Choroid plexus epithelial cell (primary cell): ENCODE measurements around the gene BLMH.

Source experiments
- DNase-seq: peaks from one replicate; pipeline ENCODE4 v3.0.0-alpha.2; 2010; ENCODE audit warnings: low read depth
- H3K4me3 ChIP-seq: 2 replicates; pipeline ENCODE4 v1.5.1; 2011; ENCODE audit warnings: low read depth, mild to moderate bottlenecking, control low read depth, low read length, moderate library complexity
- TF ChIP-seq, protein P1 (sequence below): conservative IDR thresholded peaks from 2 replicates; pipeline ENCODE4 v1.5.1; 2011; ENCODE audit warnings: low read depth, mild to moderate bottlenecking, control low read depth, inconsistent platforms, low read length, moderate library complexity

BLMH gene

DNA sequence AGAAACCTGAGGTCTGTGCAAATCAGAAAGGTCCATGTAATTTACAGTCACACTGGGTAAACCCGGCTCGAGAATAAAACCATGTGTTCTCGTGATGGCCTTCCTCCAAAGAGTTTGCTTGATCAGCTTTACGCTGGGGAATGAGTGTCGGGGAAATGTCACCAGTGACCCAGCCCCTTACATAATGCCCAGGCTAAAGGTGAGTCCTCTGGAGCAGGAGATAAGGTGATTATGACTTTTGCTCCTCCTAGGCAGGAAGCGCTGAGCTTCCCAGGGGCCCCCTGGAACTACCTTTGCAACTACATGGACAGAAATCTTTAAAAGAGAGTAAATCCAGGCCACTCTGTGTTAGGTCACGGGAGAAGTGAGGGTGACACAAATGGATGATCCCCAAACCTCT lies 71.9 kb downstream of the BLMH start:
- no peak for DNase-seq
- TF ChIP-seq, protein P1, sequence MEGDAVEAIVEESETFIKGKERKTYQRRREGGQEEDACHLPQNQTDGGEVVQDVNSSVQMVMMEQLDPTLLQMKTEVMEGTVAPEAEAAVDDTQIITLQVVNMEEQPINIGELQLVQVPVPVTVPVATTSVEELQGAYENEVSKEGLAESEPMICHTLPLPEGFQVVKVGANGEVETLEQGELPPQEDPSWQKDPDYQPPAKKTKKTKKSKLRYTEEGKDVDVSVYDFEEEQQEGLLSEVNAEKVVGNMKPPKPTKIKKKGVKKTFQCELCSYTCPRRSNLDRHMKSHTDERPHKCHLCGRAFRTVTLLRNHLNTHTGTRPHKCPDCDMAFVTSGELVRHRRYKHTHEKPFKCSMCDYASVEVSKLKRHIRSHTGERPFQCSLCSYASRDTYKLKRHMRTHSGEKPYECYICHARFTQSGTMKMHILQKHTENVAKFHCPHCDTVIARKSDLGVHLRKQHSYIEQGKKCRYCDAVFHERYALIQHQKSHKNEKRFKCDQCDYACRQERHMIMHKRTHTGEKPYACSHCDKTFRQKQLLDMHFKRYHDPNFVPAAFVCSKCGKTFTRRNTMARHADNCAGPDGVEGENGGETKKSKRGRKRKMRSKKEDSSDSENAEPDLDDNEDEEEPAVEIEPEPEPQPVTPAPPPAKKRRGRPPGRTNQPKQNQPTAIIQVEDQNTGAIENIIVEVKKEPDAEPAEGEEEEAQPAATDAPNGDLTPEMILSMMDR: no peak
- no peak overlapping the region for H3K4me3 ChIP-seq

DNA sequence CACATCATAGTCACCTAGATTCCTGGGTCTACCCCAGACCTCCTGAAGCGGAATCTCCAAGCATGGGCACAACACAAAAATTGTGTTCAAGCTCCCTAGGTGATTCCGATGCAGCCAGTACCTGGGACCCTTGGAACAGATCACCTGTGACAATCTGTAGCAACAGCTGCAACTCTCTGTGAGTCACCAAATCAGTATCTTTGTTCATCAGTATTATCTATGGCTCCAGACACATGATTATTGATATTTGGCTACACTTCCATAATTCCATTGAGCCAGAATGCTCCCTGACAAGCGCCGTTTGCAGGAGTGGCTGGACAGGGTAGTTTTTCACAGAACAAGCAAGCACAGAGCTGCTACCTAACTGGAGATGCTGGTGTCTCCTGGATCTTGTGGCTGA lies 72.4 kb downstream of the BLMH start:
- no peak for DNase-seq
- TF ChIP-seq, protein P1: no peak
- no peak overlapping the region for H3K4me3 ChIP-seq

DNA sequence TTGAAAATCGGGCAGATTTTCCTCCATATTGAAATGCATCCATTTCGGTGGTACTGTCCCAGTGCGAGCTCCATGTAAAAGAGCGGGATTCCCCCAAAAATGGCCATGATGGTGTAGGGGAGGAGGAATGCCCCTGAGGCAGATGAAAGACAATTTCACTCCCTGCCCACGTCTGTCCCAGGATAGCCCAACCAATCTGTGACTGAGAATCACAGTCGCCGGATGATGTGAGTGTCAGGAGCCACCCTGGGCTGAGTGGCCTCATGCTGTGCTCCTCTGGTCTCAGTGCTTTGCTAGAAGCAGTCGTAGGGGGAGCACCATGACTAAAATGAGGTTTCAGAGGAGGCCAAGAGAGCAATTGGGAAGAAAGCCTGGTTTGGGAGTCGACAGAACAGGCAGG lies 72.9 kb downstream of the BLMH start:
- TF ChIP-seq, protein P1: no peak
- no peak overlapping the region for H3K4me3 ChIP-seq
- no peak for DNase-seq

DNA sequence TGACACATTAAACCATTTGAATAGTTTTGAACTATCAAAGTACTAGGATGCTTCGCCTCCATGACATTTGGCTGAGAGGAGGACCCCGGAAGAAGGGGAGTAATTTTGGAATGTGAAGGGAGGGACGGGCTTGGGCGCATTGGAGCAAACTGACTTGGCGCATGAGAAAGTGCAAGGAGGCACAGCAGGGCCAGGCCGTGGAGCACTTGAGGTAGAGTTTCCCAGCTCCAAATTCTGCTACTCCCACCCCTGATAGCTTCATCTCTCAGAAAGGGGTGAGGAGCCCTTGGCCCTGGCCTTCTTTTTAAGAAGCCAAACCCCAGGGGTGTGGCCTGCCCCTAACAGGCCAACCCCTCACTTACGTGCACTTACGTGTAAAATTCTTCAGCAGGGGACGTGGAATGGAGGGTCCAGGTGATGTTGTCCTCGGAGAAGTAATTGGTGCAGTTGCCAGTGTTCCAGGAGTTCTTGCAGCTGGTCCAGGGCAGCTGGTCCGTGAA lies 73.9 kb downstream of the BLMH start:
- TF ChIP-seq, protein P1: no peak
- no peak overlapping the region for H3K4me3 ChIP-seq
- DNase-seq: no peak

DNA sequence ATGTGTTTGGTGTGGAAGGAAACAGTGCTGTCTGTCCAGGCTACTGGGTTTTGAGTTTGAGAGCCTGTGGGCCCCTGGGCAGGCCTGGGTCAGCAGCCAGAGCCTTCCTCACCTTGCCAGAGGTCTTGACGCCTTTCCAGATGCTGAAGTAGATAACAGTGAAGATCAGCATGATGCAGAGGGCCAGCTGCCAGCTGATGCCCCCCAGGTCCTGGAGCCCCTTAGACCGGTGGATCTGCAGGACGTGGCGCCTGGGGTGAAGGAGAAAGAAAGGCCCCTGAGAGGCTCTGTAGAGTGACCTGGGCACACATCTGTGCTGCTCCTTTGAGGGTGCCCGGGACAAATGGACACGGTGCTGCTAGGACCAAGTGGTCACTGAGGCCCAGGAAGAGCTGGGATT lies 74.7 kb downstream of the BLMH start:
- DNase-seq: no peak
- TF ChIP-seq, protein P1: no peak
- H3K4me3 ChIP-seq: no peak overlapping the region

DNA sequence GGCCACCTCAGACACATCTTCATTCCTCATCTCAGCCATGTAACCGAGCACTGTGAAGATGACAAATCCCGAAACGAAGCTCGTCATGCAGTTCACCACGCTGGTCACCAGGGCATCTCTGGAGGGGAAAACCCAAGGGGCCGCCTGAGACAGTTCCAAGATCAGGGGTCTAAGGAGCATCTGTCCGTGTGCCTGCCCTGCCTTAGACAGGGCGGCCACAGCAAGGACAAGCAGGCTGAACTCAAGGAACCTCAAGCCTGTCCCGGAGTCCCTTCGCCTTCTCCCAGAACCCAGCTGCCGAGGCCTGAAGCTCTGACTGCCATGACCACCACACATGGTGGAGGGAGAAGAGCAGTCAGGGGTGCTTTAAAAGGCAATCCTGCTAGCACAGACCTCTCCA lies 79.0 kb downstream of the BLMH start:
- TF ChIP-seq, protein P1: no peak
- no peak overlapping the region for H3K4me3 ChIP-seq
- no peak for DNase-seq

DNA sequence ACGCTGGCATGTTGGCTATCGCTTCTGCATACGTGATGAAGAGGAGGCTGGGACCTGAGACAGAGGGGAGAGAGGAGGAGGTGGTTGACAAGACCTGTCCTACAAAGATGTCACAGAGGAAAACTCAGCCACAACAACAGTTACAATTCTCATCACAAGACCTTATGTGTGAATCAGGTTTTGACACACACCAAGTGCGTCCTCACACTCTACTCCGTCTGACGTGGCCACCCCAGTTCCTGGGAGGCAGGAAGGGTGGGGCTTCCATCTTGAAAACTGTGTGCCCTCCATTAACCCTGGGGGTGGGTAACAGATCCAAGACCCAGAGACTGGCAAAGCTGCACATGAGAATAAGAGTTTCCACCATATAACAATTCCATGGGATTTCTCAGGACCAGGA lies 80.4 kb downstream of the BLMH start:
- H3K4me3 ChIP-seq: no peak overlapping the region
- DNase-seq: no peak
- TF ChIP-seq, protein P1: no peak
